Endothelial cell (in vitro differentiated cells): ENCODE data around the gene MBNL1. TPM values are rescaled to one million over a fixed set of nuclear protein-coding genes. Genes with fewer than 3 reads are reported as not detected.

Source experiments
- DNase-seq: peaks from one replicate; pipeline ENCODE4 v3.0.0; 2021; ENCODE audit warnings: low spot score
- H3K27ac Mint-ChIP-seq: one replicate; pipeline ENCODE4 v1.8.0; 2021; ENCODE audit warnings: mixed read lengths, inconsistent platforms; ENCODE audit not compliant: unreplicated experiment
- H3K27me3 Mint-ChIP-seq: one replicate; pipeline ENCODE4 v1.8.0; 2021; ENCODE audit warnings: mild to moderate bottlenecking, moderate library complexity, mixed read lengths, inconsistent platforms; ENCODE audit not compliant: unreplicated experiment
- H3K36me3 Mint-ChIP-seq: one replicate; pipeline ENCODE4 v1.8.0; 2021; ENCODE audit warnings: mild to moderate bottlenecking, low read depth, mixed read lengths, inconsistent platforms; ENCODE audit not compliant: unreplicated experiment
- H3K4me1 Mint-ChIP-seq: one replicate; pipeline ENCODE4 v1.8.0; 2021; ENCODE audit warnings: mild to moderate bottlenecking, mixed read lengths, inconsistent platforms; ENCODE audit not compliant: unreplicated experiment
- H3K4me3 Mint-ChIP-seq: one replicate; pipeline ENCODE4 v1.8.0; 2021; ENCODE audit warnings: mild to moderate bottlenecking, mixed read lengths, inconsistent platforms; ENCODE audit not compliant: unreplicated experiment
- H3K9me3 Mint-ChIP-seq: one replicate; pipeline ENCODE4 v1.8.0; 2021; ENCODE audit warnings: mixed read lengths, inconsistent platforms; ENCODE audit not compliant: unreplicated experiment
- total RNA-seq: library from RNA; stranded (reverse); fragmentation: NEBNext Ultra II Directional; extraction: Animal tissue kit (Norgen Biotek cat#: 25700); gene quantifications from one replicate; pipeline ENCODE4 v1.2.1, GENCODE V29; 2021; ENCODE audit not compliant: unreplicated experiment
- TF ChIP-seq, protein P1 (sequence below): fragments of 200-600 bp; sonication (generic); IDR thresholded peaks from one replicate; pipeline ENCODE4 v1.5.0; 2021; ENCODE audit warnings: antibody characterized with exemption; ENCODE audit not compliant: unreplicated experiment

The MBNL1 gene
- total RNA-seq, 1 donor from 2014 or later, result 54.1 TPM

DNA sequence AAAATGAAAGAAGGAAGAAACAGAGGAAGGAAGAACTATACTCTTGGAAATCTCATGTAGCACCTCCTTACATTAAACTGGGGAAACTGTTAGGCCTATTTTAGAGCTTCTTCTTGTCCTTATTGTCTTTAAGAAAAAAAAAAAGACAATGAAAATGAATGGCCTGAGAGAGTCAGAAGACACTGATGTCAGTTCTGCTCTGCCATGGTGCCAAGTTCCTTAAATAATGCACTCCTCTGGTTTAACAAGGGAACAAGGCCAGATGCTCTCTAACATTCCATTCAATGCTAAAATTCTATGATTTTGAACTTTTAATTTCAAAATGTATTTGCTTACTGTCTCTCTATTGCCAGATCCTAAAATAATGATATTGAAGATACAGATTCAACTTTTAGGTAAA is 4.4 kb upstream of the MBNL1 start:
- no peaks in the 10 kb centered on the region for H3K9me3 Mint-ChIP-seq
- no peaks in the 10 kb centered on the region for H3K36me3 Mint-ChIP-seq
- peaks cover 12% of the 10 kb centered on the region for H3K4me1 Mint-ChIP-seq
- no peak for DNase-seq
- peaks cover 2% of the 10 kb centered on the region for H3K27me3 Mint-ChIP-seq
- TF ChIP-seq, protein P1, sequence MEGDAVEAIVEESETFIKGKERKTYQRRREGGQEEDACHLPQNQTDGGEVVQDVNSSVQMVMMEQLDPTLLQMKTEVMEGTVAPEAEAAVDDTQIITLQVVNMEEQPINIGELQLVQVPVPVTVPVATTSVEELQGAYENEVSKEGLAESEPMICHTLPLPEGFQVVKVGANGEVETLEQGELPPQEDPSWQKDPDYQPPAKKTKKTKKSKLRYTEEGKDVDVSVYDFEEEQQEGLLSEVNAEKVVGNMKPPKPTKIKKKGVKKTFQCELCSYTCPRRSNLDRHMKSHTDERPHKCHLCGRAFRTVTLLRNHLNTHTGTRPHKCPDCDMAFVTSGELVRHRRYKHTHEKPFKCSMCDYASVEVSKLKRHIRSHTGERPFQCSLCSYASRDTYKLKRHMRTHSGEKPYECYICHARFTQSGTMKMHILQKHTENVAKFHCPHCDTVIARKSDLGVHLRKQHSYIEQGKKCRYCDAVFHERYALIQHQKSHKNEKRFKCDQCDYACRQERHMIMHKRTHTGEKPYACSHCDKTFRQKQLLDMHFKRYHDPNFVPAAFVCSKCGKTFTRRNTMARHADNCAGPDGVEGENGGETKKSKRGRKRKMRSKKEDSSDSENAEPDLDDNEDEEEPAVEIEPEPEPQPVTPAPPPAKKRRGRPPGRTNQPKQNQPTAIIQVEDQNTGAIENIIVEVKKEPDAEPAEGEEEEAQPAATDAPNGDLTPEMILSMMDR, result no peak
- no peak overlapping the region for H3K4me3 Mint-ChIP-seq
- H3K27ac Mint-ChIP-seq, result no peak overlapping the region

DNA sequence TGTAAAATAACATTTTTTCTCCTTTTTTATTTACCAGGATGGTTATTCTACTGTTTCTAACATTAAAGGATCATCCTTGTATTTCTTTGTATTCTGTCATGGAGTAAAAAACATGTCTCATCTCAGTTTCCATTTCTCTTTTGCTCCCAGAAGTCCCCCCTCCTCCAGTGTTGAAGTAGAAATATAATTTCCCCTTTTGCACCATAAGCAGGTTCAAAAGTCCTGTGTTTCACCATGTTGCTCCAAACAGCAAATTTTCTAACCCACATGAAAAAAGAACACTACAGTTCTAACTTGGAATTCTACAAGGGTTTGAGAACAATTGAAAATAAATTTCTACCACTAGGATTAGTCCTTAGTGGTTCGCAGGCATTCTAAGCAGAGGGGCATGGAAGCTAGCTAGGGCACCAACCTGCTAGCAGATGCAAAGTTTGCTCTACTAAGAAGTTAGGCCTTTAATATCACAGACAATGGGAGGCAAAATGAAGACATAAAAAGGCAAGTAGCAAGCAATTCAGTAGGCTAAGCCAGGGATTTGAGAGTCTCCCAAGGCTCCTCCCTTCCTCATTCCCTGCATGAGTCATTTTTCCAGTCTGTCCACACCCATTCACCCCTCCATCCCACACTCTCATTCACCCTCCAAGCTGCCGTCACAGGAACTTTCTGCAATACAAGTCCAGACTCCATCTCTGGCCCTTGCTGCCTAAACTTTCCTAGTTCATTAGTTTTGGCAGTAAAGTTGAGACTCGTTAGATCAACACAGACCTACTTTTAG is 2.3 kb upstream of the MBNL1 start:
- H3K4me3 Mint-ChIP-seq, result peak overlapping the region; percentile 23

DNA sequence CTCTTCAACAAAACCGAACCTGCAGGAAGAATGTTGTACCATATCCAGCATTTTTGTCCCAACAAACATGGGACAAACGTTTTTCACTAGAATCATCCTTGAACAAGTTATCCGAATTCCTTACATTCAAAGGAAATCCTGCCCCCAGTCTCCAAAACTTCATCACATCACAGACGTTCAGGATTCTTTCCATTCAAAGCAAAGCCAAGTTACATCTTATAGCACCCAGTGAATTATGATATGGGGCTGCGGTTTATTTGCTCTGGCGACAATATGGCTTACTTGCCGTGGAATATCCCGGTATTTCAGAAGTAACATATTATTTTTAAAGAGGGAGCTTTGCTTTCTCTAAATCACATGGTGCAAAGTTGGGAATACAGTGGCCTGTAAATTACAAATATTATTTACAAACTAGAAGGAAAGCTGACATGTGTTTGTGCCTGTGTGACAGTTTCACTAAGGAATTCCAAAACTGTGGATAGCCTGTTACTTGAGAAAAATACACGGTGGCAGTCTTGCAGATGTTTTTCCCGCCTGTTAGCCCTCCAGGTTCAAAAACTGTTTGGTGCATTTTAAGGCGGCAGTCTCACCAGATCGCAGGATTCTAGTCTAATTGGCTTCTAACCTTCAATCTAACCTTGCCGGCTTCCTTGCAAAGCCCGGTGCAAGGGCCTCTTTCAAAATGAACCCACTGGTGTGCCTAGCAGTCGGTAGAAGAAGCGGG is 736 bp upstream of the MBNL1 start:
- peak overlapping the region; percentile 93 for H3K27ac Mint-ChIP-seq
- H3K9me3 Mint-ChIP-seq, result no peaks in the 10 kb centered on the region
- peak overlapping the region; percentile 91 for H3K4me3 Mint-ChIP-seq
- TF ChIP-seq, protein P1, result no peak
- peaks cover 2% of the 10 kb centered on the region for H3K27me3 Mint-ChIP-seq
- H3K36me3 Mint-ChIP-seq, result no peaks in the 10 kb centered on the region
- DNase-seq, result no peak
- H3K4me1 Mint-ChIP-seq, result peaks cover 36% of the 10 kb centered on the region

More for the DNA sequence above, 2.3 kb upstream of the MBNL1 start:
- TF ChIP-seq, protein P1, result no peak
- Mint-ChIP-seq H3K27me3 (peaks cover 2% of the 10 kb centered on the region), H3K9me3 (no peaks in the 10 kb centered on the region), H3K27ac (peak overlapping the region; percentile 17), H3K4me1 (peaks cover 27% of the 10 kb centered on the region), H3K36me3 (no peaks in the 10 kb centered on the region)
- no peak for DNase-seq

DNA sequence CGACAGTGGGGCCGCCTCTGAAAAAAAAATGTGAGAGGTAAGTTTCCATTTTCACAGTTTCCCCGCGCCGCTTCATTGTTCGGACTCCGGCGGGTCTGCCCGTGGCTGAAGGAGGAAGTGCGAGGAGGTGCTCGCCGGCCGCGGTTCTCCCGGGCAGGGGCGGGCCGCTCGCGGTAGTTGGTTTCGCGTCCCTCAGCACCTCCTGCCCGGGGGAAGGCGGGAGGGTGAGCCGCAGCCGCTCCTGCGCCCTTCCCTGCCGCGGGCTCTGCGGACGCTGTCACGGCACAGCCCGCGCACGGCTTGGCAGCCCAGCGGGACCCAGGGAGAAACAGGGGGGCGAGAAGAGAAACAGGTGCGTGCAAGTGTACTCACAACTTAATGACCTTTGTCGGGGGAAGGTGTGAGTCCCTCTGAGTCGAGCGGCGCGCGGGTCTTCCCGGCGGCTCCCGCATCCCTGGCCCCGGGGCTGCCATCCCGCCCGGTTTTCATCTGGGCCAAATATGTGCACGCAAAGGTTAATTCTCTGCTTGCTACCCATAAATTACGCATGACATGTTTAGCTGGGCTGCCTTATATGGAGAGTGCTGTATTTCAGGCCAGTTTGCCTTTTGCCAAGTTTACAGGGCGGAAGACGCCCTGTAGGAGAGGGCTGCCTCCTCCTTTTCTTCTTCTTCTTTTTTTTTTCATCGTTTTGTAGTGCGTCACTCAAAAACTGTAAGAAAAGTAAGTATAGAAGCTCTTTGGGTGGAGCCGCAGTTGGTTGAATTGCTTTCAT is 514 bp downstream of the MBNL1 start:
- Mint-ChIP-seq H3K27me3 (peaks cover 2% of the 10 kb centered on the region), H3K27ac (peak overlapping the region; percentile 90), H3K4me1 (peaks cover 36% of the 10 kb centered on the region), H3K9me3 (no peaks in the 10 kb centered on the region), H3K36me3 (no peaks in the 10 kb centered on the region), H3K4me3 (peak overlapping the region; percentile 99)
- no peak for DNase-seq
- TF ChIP-seq, protein P1, result no peak
